IMR-90 (cell line): ENCODE data around the gene GABRB2.

ENCODE experiments used
- BHLHE40 ChIP-seq: fragments of 150-350 bp; IDR thresholded peaks from 2 replicates; pipeline ENCODE4 v1.6.1; 2016; ENCODE audit warnings: mild to moderate bottlenecking, low read depth, low read length
- CEBPB ChIP-seq: IDR thresholded peaks from 2 replicates; pipeline ENCODE4 v1.6.1; 2012; ENCODE audit warnings: low read depth, low read length, improper control_type of control experiment
- CTCF ChIP-seq: conservative IDR thresholded peaks from 2 replicates; pipeline ENCODE4 v1.5.1; 2012; ENCODE audit warnings: mild to moderate bottlenecking, low read depth, low read length, improper control_type of control experiment
- POLR2A ChIP-seq: IDR thresholded peaks from 2 replicates; pipeline ENCODE4 v1.6.1; 2012; ENCODE audit warnings: mild to moderate bottlenecking, low read depth, low read length
- RAD21 ChIP-seq: IDR thresholded peaks from 2 replicates; pipeline ENCODE4 v1.6.1; 2012; ENCODE audit warnings: low read length, improper control_type of control experiment
- RCOR1 ChIP-seq: IDR thresholded peaks from 2 replicates; pipeline ENCODE4 v1.6.1; 2012; ENCODE audit warnings: mild to moderate bottlenecking, low read length, improper control_type of control experiment; ENCODE audit not compliant: insufficient replicate concordance
- RFX5 ChIP-seq: IDR thresholded peaks from 2 replicates; pipeline ENCODE4 v1.8.0; 2012; ENCODE audit warnings: low read depth, mild to moderate bottlenecking, low read length, moderate library complexity
- SMC3 ChIP-seq: fragments of 150-350 bp; IDR thresholded peaks from 2 replicates; pipeline ENCODE4 v1.6.1; 2016; ENCODE audit warnings: low read depth, mild to moderate bottlenecking, antibody characterized with exemption, low read length, moderate library complexity
- USF2 ChIP-seq: fragments of 150-350 bp; IDR thresholded peaks from 2 replicates; pipeline ENCODE4 v1.6.1; 2017; ENCODE audit warnings: mild to moderate bottlenecking, antibody characterized with exemption, low read length, low read depth

GRCh38 chr5:161406880-161407279 is 139.6 kb downstream of the GABRB2 start:
- TF ChIP-seq CTCF (no peak), SMC3 (no peak), RFX5 (no peak), POLR2A (no peak), CEBPB (no peak), USF2 (no peak), RAD21 (no peak), RCOR1 (no peak), BHLHE40 (no peak)
